ENCODE data around the gene MYO5A.

DNA sequence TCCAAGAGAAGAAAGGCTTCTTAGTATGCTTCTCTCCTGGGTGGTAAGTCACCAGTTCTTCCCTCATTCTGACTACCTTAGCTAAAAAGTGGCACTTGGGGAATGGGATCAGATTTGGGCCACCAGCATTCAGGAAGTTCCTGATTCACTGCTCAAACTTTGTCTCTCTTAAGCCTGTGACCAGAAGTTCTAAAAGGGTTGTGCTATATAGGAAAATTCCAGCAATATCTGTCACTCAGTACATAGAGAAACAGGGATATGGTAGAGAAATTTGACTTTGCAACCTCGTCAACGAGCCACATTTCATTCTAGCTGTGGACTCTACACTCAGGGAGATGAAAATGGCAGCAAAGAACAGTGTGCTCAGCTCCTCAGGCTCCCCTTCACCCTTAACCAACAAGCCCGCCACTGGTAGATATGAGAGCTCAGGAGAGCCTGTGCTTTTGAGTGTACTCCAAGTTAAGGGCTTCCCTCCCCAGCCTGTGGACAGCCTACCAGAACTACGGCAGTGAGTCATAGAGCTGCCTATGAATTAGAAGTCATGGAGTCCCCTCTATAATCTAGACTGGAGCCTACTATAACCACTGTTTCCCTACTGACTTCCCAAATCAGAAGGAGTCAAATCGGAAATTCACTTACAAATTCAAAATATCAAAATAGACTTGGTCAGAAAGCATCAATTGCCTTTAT is 180.5 kb downstream of the MYO5A start:
- TF ChIP-seq, protein P1, sequence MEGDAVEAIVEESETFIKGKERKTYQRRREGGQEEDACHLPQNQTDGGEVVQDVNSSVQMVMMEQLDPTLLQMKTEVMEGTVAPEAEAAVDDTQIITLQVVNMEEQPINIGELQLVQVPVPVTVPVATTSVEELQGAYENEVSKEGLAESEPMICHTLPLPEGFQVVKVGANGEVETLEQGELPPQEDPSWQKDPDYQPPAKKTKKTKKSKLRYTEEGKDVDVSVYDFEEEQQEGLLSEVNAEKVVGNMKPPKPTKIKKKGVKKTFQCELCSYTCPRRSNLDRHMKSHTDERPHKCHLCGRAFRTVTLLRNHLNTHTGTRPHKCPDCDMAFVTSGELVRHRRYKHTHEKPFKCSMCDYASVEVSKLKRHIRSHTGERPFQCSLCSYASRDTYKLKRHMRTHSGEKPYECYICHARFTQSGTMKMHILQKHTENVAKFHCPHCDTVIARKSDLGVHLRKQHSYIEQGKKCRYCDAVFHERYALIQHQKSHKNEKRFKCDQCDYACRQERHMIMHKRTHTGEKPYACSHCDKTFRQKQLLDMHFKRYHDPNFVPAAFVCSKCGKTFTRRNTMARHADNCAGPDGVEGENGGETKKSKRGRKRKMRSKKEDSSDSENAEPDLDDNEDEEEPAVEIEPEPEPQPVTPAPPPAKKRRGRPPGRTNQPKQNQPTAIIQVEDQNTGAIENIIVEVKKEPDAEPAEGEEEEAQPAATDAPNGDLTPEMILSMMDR (IDR thresholded peaks at IDR 0.05; ENCODE audit: insufficient read depth, low read length, poor library complexity, severe bottlenecking): no peak
- TF ChIP-seq EZH2phosphoT487 (conservative IDR thresholded peaks at IDR 0.05; ENCODE audit: low read length): no peak

Data from SU-DHL-6 (cell line).